Spleen (tissue), 11 donors: ENCODE results near the gene PDILT. TPM values are rescaled to one million over a fixed set of nuclear protein-coding genes. Genes with fewer than 3 reads are reported as not detected.
A peak's percentile ranks its signal among the peaks of the same experiment; 100 is the strongest.

ENCODE experiments used
- DNase-seq: peaks from one replicate; pipeline ENCODE4 v3.0.0-alpha.2; 2020
- H3K27ac ChIP-seq, 8 donors: fragments of 200-600 bp; sonication (generic) in 7 of 8; 1 replicate in 4 of 8; 2 replicates in 4 of 8; pipeline versions ENCODE4 v1.5.0 to v1.8.0; 2016 to 2021; ENCODE audit warnings: inconsistent platforms in 4 of 8, mild to moderate bottlenecking in 4 of 8, moderate library complexity in 1 of 8
- H3K27me3 ChIP-seq, 7 donors: fragments of 200-600 bp; sonication (generic) in 6 of 7; replicated peaks in 1 of 7; 1 replicate in 4 of 7; 2 replicates in 3 of 7; pipeline versions ENCODE4 v1.5.0 to v1.8.0; 2016 to 2021; ENCODE audit warnings: inconsistent platforms in 3 of 7, mild to moderate bottlenecking in 1 of 7
- H3K36me3 ChIP-seq, 6 donors: fragments of 200-600 bp; sonication (generic) in 5 of 6; 1 replicate in 4 of 6; 2 replicates in 2 of 6; pipeline versions ENCODE4 v1.5.0 to v1.8.0; 2016 to 2021; ENCODE audit warnings: inconsistent platforms in 2 of 6
- H3K4me1 ChIP-seq, 6 donors: fragments of 200-600 bp; sonication (generic) in 5 of 6; 1 replicate in 3 of 6; 2 replicates in 3 of 6; pipeline versions ENCODE4 v1.5.0 to v1.8.0; 2016 to 2021; ENCODE audit warnings: inconsistent platforms in 3 of 6
- H3K4me3 ChIP-seq, 8 donors: fragments of 200-600 bp; sonication (generic) in 7 of 8; 1 replicate in 4 of 8; 2 replicates in 4 of 8; pipeline versions ENCODE4 v1.5.0 to v1.8.0; 2016 to 2021; ENCODE audit warnings: inconsistent platforms in 4 of 8, mild to moderate bottlenecking in 4 of 8, moderate library complexity in 2 of 8
- H3K9me3 ChIP-seq, 8 donors: fragments of 200-600 bp; sonication (generic) in 7 of 8; 1 replicate in 4 of 8; 2 replicates in 4 of 8; pipeline versions ENCODE4 v1.5.0 to v1.8.0; 2016 to 2021; ENCODE audit warnings: inconsistent platforms in 4 of 8
- POLR2A ChIP-seq, 3 donors: fragments of 450-650 bp; IDR thresholded peaks; one replicate each; pipeline ENCODE4 v1.5.1; 2017; ENCODE audit warnings: antibody characterized with exemption in 3 of 3, mild to moderate bottlenecking in 1 of 3
- POLR2AphosphoS5 ChIP-seq, 3 donors: sonication (generic); formaldehyde crosslinking; IDR thresholded peaks; one replicate each; pipeline ENCODE4 v1.5.1; 2017; ENCODE audit warnings: antibody characterized with exemption in 3 of 3
- WGBS, 5 donors: extraction: QIAGEN DNeasy Blood & Tissue Kit in 3 of 5; methylation state at CpG; one replicate each; pipeline versions ENCODE4 v1.1.5 to v1.1.7; 2013 to 2018; 5-methylcytosine and 5-hydroxymethylcytosine counted together
- intact Hi-C: fragments of 100-400 bp; cut with DNase I; formaldehyde crosslinking; loops from one replicate; pipeline ENCODE4 v1.15.0; 2023; ENCODE audit warnings: low total_unique reads
- polyA plus RNA-seq, 3 donors: library from polyadenylated mRNA; stranded (reverse); fragments of 200-250 nt; gene quantifications; one replicate each; pipeline ENCODE4 v1.2.1, GENCODE V29; 2013
- total RNA-seq, 7 donors: library from RNA; depleted of rRNA in 3 of 7; stranded (reverse); fragments of >200 nt in 3 of 7; fragmentation: NEBNext Ultra II Directional in 4 of 7; extraction: Animal tissue kit (Norgen Biotek cat#: 25700) in 4 of 7; gene quantifications; one replicate each; pipeline versions ENCODE4 v1.1.0 to v1.2.1, GENCODE V29; 2016 to 2021
- TF ChIP-seq, protein P1 (sequence below), 11 experiments: fragments of 200-600 bp in 7 of 11; fragments of 450-650 bp in 4 of 11; sonication (generic) in 4 of 11; IDR thresholded peaks in 8 of 11; conservative IDR thresholded peaks in 3 of 11; 1 replicate in 7 of 11; 2 replicates in 4 of 11; pipeline versions ENCODE4 v1.4.0 to v1.8.0; 2016 to 2021; ENCODE audit warnings: antibody characterized with exemption in 11 of 11, inconsistent platforms in 4 of 11, mild to moderate bottlenecking in 1 of 11
- donor health status: healthy with polysubstance abuse.
- donor health status: DM: no; HTN: no; CAD: no; lungs with moderate emphysema.
- donor health status: DM: no; HTN: no; CAD: no.
- donor health status: Bipolar disorder and iron deficiency.
- donor health status: healthy.
- donor health status: DM: no; HTN: no; CAD: no.
- donor health status: DM: yes; HTN: yes; CAD: no.

PDILT gene
- total and polyA plus RNA-seq, 10 donors: not detected

DNA sequence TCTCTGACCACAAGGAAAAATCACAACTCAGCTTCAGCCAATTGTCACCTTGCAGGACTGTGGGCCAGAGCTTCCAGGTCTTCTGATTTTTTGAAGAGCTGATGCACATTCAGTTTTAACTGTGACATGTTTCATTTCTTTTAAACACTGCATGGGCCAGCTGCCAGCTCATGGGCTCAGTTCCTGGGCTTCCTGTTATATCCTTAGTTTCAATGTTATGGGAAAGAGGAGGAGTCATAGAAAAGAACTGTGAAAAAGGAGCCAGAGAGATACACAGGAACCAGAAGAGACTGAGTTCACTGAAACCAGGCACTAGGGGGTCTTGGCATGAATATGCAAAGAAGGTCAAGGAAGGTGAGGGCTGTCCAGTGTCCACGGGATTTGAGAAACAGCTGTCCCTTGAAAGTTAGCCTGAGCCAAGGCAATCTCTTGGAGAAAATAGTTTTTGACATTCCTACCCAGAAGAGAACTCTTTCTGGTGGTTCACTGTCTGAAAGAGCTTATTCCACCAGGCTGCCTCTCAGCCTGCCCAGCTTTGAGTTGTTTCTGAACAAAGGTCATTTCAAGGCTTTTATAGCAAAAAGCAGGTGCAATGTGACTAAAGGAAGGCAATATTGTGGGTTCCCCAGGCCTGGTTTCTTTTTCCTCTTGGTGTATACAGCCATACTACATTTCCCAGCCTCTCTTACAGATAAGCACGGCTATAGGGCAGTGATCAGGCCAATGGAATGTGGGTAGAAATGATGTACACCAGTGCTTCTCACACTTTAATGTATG is 10.5 kb downstream of the PDILT start:
- no peaks in the 10 kb centered on the region for H3K27me3 ChIP-seq
- H3K27ac ChIP-seq: peak overlapping the region in 4 of 8 donors; percentile 7 to 55 (median 28)
- 41 to 77% (median 52%) methylated on average over 2 of the region's 2 CpGs for WGBS, 5 donors
- DNase-seq: no peak
- no peak overlapping the region for H3K4me3 ChIP-seq
- H3K9me3 ChIP-seq: no peaks in the 10 kb centered on the region
- H3K36me3 ChIP-seq: no peaks in the 10 kb centered on the region
- TF ChIP-seq POLR2A (IDR thresholded peaks at IDR 0.05): no peak
- TF ChIP-seq, protein P1, sequence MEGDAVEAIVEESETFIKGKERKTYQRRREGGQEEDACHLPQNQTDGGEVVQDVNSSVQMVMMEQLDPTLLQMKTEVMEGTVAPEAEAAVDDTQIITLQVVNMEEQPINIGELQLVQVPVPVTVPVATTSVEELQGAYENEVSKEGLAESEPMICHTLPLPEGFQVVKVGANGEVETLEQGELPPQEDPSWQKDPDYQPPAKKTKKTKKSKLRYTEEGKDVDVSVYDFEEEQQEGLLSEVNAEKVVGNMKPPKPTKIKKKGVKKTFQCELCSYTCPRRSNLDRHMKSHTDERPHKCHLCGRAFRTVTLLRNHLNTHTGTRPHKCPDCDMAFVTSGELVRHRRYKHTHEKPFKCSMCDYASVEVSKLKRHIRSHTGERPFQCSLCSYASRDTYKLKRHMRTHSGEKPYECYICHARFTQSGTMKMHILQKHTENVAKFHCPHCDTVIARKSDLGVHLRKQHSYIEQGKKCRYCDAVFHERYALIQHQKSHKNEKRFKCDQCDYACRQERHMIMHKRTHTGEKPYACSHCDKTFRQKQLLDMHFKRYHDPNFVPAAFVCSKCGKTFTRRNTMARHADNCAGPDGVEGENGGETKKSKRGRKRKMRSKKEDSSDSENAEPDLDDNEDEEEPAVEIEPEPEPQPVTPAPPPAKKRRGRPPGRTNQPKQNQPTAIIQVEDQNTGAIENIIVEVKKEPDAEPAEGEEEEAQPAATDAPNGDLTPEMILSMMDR (IDR thresholded peaks at IDR 0.05 in 8 of 11, conservative IDR thresholded peaks at IDR 0.05 in 3 of 11): no peak
- TF ChIP-seq POLR2AphosphoS5 (IDR thresholded peaks at IDR 0.05): no peak
- intact Hi-C loops: no loop called here
- peaks cover 0 to 18% (median 1%) of the 10 kb centered on the region in 6 donors for H3K4me1 ChIP-seq

DNA sequence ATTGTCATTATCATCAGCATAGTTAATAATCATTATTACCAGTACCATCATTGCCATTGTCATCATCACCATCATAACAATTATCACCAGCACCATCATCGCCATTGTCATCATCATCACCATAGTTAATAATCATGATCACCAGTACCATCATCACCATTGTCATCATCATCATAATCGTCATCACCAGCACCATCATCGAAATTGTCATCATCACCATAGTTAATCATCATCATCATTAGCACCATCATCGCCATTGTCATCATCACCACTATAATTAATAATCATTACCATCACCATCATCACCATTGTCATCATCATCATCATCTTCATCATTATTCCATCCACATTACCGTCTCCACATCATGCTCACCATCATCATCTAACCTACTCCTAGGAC is 13.5 kb downstream of the PDILT start:
- no peaks in the 10 kb centered on the region for H3K9me3 ChIP-seq
- H3K27me3 ChIP-seq: peaks cover 0 to 18% (median 0%) of the 10 kb centered on the region in 7 donors
- TF ChIP-seq POLR2A (IDR thresholded peaks at IDR 0.05): no peak
- TF ChIP-seq, protein P1 (IDR thresholded peaks at IDR 0.05 in 8 of 11, conservative IDR thresholded peaks at IDR 0.05 in 3 of 11): no peak
- TF ChIP-seq POLR2AphosphoS5 (IDR thresholded peaks at IDR 0.05): no peak
- no peak overlapping the region for H3K27ac ChIP-seq
- 89 to 97% (median 93%) methylated on average over 5 of the region's 5 CpGs for WGBS, 5 donors
- peaks cover 0 to 22% (median 6%) of the 10 kb centered on the region in 6 donors for H3K4me1 ChIP-seq
- no peak for DNase-seq
- H3K36me3 ChIP-seq: no peaks in the 10 kb centered on the region
- intact Hi-C loops: no loop called here
- H3K4me3 ChIP-seq: no peak overlapping the region

DNA sequence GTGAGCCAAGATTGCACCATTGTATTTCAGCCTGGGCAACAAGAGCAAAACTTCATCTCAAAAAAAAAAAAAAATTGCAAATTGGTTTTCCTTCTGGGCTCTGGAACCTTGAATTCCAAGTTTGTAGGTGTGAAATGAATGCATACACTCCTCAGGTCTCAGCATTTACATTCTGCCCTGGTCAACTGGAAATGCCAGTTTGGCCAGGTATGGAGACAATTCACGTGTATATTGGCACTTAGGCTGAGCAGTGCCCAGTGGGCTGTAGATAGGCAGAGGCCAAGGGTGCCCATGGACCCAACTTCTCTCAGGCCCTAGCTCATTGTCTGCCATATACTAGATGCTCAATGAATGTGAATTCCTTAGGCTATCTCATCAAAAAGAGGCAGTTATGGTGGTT is 15.7 kb downstream of the PDILT start:
- Histone ChIP-seq H3K4me1 (peaks cover 0 to 18% (median 5%) of the 10 kb centered on the region in 6 donors), H3K27me3 (peaks cover 0 to 21% (median 0%) of the 10 kb centered on the region in 7 donors), H3K27ac (no peak overlapping the region), H3K36me3 (no peaks in the 10 kb centered on the region), H3K9me3 (no peaks in the 10 kb centered on the region), H3K4me3 (no peak overlapping the region)
- 61 to 70% (median 69%) methylated on average over 1 of the region's 1 CpG for WGBS, 5 donors
- intact Hi-C loops: loop anchor here (5.0 kb wide), 1 partner anchor 482 kb away; no protein-coding TSS in a partner anchor
- TF ChIP-seq, protein P1 (IDR thresholded peaks at IDR 0.05 in 8 of 11, conservative IDR thresholded peaks at IDR 0.05 in 3 of 11): no peak
- no peak for TF ChIP-seq POLR2AphosphoS5 (IDR thresholded peaks at IDR 0.05)
- TF ChIP-seq POLR2A (IDR thresholded peaks at IDR 0.05): no peak
- DNase-seq: no peak

DNA sequence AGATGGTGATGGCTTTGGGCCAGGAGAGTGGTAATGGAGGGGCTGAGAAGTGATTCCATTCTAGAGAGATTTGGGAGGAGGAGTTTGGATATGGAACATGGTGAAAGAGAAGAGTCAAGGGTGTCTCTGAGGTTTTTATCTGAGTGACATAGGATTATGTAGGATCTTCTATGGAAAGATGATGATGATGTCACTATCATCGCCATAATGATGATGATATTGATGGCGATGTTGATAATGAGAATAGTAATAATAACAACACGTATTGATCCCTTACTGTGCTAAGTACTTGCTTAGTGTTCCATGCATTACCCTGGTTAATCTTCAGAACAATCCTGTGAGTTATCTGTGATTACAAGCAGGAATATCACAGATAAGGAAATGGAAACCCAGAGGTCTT is 16.6 kb downstream of the PDILT start:
- DNase-seq: no peak
- WGBS, 5 donors: 85 to 99% (median 96%) methylated on average over 3 of the region's 3 CpGs
- H3K4me1 ChIP-seq: peaks cover 0 to 17% (median 4%) of the 10 kb centered on the region in 6 donors
- no peaks in the 10 kb centered on the region for H3K36me3 ChIP-seq
- H3K27me3 ChIP-seq: peaks cover 0 to 21% (median 0%) of the 10 kb centered on the region in 7 donors
- no peak overlapping the region for H3K4me3 ChIP-seq
- intact Hi-C loops: loop anchor here (5.0 kb wide), 1 partner anchor 481 kb away; no protein-coding TSS in a partner anchor
- TF ChIP-seq POLR2A (IDR thresholded peaks at IDR 0.05) (no peak), POLR2AphosphoS5 (IDR thresholded peaks at IDR 0.05) (no peak)
- TF ChIP-seq, protein P1 (IDR thresholded peaks at IDR 0.05 in 8 of 11, conservative IDR thresholded peaks at IDR 0.05 in 3 of 11): no peak
- no peak overlapping the region for H3K27ac ChIP-seq
- no peaks in the 10 kb centered on the region for H3K9me3 ChIP-seq
